GM12801 (cell line): ENCODE results near the gene ZNF548.

Source experiments
- TF ChIP-seq, protein P1 (sequence below): IDR thresholded peaks from one replicate; pipeline ENCODE4 v1.5.1; 2011; ENCODE audit warnings: control low read depth; ENCODE audit not compliant: insufficient read length; ENCODE audit errors: extremely low read depth

The ZNF548 gene

DNA sequence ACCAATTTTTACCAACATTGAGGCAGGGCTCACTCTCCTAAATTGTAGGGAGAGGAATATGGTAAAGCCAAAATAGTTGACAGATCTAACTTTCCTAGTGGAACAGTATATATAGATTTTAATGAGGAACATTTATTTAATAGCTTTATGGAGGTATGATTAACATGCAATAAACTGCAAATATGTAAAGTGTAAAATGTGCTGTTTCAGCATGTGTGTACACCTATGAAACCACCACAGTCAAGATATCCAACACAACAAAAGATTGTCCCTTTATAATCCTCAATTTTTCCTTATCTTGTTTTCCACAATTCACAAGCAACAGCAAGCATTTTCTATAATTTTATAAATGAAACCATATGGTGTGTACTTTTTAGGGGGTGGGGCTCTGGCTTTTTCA lies 30.4 kb upstream of the ZNF548 start:
- TF ChIP-seq, protein P1, sequence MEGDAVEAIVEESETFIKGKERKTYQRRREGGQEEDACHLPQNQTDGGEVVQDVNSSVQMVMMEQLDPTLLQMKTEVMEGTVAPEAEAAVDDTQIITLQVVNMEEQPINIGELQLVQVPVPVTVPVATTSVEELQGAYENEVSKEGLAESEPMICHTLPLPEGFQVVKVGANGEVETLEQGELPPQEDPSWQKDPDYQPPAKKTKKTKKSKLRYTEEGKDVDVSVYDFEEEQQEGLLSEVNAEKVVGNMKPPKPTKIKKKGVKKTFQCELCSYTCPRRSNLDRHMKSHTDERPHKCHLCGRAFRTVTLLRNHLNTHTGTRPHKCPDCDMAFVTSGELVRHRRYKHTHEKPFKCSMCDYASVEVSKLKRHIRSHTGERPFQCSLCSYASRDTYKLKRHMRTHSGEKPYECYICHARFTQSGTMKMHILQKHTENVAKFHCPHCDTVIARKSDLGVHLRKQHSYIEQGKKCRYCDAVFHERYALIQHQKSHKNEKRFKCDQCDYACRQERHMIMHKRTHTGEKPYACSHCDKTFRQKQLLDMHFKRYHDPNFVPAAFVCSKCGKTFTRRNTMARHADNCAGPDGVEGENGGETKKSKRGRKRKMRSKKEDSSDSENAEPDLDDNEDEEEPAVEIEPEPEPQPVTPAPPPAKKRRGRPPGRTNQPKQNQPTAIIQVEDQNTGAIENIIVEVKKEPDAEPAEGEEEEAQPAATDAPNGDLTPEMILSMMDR = no peak

- TF ChIP-seq, protein P1 = no peak
Measured at GRCh38 chr19:57362419-57362818, 27.2 kb upstream of the ZNF548 start.

DNA sequence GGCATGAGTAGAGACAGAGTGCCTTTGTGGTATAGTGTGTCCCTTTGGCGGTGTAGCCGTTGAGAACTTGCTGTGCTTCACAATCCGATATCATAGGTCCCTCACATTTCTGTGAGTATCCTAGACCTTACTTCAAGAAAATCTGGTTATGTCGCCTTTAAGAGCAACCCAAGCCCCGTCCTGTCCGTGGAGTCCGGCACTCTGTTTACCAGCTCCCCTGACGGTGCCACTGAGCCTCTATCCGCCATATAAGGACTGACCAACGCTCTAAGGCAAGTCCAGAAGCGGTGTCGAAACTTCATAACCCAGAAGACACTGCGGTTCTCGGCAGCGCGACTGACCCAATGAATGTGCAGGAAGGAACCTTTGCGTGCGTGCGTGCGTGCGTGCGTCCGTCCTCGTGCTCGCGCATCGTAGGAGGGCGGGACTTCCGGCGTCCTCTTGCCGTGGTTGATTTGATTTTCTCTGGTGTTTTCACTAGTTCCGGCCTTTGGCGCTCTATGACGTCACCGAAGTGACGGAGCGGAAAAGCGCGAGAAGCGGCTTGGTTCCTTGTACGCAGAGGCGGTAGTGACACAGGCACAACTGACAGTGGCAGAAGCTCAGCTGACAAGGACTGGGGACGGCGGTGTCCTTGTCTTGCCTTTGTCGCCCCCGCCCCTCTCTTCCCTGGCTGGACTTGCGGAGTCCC lies 26.5 kb upstream of the ZNF548 start, which contains the start of the genes TRAPPC2B and ZNF547:
TRAPPC2B (plus strand) TSS at position 555 of the 691 bp plus-strand sequence. CDS start 1,283 bp downstream, outside the sequence.
ZNF547 (plus strand) TSS at position 555 of the 691 bp plus-strand sequence. CDS start 5,005 bp downstream, outside the sequence.
- TF ChIP-seq, protein P1 = no peak

- TF ChIP-seq, protein P1 = no peak
Measured at GRCh38 chr19:57363688-57364181, 25.9 kb upstream of the ZNF548 start.

DNA sequence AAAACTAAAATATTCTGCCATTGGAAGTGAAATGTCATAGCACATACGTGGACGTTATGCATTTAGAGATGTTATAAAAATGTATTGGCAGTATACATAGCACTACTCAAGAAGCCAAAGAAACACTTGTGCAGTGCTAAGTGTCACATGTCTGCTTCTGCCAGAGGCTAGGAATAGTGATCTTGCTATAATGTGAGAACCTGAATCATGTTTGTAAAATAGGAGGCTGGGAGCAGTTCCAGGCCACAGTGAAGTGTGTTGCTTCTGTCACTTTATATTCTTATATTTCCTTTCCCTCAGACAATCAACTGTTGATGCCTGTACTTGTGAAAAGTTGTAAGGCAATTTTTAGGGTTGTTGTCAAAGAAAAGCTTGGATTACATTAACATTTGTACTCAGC lies 22.9 kb upstream of the ZNF548 start:
- TF ChIP-seq, protein P1 = no peak

DNA sequence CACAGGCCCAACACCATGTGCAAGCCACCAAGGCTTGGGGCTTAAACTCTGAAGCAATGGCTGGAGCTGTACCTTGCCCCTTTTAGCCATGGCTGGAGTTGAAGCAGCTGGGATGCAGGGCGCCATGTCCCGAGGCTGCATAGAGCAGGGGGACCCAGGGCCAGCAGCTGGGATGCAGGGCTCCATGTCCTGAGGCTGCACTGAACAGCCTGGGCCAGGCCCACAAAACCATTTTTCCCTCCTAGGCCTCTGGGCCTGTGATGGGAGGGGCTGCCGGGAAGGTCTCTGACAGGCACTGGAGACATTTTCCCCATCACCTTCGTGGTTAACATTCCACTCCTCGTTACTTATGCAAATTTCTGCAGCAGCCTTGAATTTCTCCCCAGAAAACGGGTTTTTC lies 15.5 kb upstream of the ZNF548 start:
- TF ChIP-seq, protein P1 = no peak

DNA sequence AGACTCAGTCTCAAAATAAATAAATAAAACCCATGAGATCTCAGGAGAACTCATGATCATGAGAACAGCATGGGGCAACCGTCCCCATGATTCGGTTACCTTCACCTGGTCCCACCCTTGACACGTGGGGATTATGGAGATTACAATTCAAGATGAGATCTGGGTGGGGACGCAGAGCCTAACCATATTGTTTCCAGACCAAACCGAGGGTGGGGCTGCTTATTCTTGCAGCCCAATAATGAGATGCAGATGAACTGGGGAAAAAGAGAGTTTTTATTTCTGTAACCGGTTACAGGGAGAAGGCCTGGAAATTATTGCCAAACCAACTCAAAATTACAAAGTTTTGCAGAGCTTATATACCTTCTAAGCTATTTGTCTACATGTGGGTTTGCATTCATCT lies 13.5 kb upstream of the ZNF548 start:
- TF ChIP-seq, protein P1 = no peak
